NCI-H446 treated with DMSO at 0.1 percent for 48 hours (cell line): ENCODE data around the gene CRMP1.

Experiments
- DNase-seq: peaks from one replicate; lab custom pipeline; 2025; lab: John Stamatoyannopoulos, UW

CRMP1 gene

DNA sequence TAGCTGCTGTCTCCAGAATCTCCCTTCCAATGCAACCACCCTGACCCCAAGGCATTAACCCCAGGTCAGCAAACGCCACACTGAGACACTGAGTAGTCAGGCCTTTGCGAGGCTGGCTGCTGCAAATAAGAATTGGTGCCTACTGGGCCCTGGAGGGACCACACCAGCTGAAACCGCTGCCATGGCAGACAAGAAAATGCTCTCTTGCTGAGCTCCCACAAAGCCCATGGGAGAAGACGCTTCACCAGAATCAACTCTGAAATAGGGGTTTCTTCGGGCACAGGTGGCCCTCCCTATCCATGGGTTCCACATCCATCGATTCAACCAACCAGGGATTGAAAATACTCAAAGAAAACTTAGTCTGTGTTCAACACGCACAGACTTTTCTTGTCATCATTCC lies 26.7 kb upstream of the CRMP1 start:
- DNase-seq = no peak

GRCh38 chr4:5919044-5919443 lies 26.2 kb upstream of the CRMP1 start:
- no peak for DNase-seq

DNA sequence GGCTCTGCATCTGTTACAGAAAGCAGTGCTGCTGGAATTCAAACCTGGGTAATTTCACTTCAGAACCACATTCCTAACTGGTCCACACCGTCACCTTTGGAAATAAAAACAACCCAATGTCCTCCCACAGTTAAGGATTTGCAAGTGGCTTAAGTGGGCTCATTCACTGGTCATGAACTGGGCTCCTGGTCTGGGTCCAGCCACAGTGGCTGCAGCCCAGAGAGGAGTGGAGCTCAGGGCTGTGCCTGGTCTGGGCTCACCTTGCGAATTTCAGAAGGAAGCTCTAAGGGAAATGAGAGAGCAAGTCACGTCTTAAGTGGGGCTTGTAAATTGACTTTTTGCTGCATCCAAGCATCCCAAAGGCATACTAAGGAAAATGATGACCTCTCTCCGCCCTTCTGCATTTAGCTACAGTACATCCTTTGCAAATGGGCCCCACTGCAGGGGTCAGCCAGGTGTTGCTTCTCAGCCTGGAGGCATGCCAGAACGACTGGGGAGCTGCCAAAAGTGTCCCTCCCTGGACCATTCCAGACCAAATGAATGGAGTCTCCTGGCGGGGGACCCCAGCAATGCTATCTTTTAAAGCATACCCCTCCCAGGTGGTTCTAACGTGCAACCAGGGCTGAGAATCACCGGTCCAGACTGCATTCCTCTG lies 25.6 kb upstream of the CRMP1 start:
- DNase-seq = no peak

- no peak for DNase-seq
Observed at GRCh38 chr4:5917672-5918071, 24.8 kb upstream of the CRMP1 start.

DNA sequence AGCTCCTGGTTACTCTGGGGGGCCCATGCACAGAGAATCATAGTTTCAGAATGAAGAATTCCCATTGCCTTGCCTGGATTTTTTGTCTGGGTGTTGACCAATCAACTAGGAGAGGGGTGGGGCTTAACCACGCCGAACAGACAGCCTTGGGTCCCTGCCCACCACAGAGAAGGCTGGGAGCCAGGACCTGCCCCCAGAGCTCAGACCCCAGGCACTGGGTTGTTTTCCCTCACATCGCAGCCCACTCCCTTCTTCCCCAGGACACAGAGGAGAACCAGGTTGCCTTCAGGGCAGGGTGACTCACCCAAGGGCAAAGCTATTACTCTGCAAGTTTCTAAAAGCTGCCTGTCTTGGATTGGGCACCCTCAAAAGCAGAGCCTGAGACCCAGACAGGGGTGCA lies 23.3 kb upstream of the CRMP1 start:
- DNase-seq = no peak

GRCh38 chr4:5913454-5913853 lies 20.6 kb upstream of the CRMP1 start:
- DNase-seq = no peak

- peak; percentile 72 for DNase-seq
Observed at GRCh38 chr4:5912614-5913019, 19.7 kb upstream of the CRMP1 start.

- DNase-seq = no peak
Observed at GRCh38 chr4:5908876-5909427, 16.1 kb upstream of the CRMP1 start.

- DNase-seq = no peak
Observed at GRCh38 chr4:5906191-5906590, 13.3 kb upstream of the CRMP1 start.

DNA sequence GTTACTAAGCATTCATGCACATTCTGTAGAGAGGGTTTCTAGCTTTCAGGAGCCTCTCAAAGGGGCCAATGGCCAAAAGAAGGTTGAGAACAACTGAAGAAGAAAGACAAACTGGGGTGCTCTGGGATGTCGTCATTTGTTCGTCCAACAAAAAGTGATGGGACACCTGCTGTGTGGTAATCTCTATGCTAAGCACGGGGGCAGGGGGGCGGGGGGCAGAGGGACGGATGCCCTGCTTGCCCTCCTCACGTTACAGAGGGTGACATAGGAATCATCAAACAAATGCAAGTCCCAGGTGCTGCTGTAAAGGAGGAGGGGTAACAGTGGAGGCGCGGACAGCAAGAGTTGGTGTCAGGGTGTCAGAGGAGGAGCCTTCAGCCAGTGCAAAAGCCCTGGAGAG lies 12.8 kb upstream of the CRMP1 start:
- no peak for DNase-seq

DNA sequence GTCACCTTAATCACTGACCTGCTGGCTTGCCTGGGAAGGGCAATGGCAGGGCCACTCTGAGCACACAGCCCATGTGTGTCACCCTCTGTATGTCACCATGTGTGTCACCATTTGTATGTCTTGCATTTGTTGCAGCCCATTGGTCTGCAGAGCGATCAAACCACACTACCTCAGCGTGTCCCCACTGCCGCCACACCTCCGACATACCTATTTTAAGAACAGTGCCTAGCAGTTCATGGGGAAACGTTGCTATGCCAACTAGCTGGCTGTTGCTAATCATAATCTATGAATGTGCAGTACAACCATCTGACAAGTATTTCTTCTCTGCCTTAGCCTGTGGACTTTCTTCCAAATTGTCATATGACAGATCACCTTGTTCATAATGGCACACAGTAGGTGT lies 8.0 kb upstream of the CRMP1 start:
- no peak for DNase-seq

DNA sequence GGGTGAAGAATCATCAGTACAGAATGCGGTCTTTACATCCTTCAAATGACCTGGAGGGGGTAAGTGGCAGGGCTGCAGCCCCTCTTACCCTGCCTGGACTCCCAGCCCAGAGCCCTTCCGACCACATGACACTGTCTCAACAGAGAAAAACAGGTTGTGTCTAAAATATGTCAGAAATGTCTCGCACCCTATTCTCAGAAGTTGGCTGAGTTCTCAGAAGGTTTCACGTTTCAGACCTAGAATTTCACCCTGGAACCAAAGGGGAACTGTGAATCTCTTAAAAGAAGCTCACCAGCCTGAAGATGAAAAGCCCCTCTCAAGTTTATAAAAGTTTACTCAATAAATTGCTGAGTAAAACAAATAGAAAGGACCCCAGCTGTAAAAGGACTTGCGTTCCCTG lies 7.0 kb upstream of the CRMP1 start:
- no peak for DNase-seq

DNA sequence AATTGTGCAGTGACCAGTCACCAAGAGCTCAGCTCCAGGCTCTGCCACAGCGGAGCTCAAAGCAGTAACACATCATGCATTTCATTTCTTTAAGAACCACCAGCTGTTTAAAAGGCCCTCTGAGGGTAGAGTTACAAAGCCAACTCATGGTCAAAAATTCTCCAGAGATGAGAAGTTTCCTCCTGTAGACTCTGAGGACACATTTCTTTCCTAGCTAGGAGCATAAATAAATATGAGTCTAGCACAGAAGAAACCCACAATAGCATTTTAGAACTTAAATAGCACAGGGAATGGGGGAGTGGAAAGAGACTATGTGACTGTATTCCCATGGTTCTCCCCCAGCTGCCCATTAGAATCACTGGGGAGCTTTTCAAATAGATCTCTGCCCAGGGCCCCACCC lies 6.5 kb upstream of the CRMP1 start:
- no peak for DNase-seq

DNA sequence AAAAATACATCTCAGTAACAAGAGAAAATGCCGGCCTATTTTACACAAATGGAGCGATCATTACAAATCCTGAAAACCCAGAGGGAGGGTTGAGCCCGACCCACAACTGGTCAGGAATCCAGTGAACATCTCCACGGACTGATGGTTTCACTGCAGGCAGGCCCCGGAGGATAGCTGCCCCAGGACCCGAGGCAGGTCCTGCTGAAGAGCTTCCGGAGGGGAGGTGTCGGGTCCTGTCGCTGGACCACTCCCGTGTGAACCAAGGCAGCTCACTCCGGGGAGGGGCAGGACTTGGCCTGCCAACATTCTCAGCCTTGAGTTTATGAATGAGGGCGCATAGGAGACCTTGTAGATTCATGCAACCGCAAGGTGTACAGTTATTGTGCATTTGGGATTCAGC lies 4.8 kb upstream of the CRMP1 start:
- no peak for DNase-seq

- DNase-seq = no peak
Observed at GRCh38 chr4:5895287-5895686, 2.4 kb upstream of the CRMP1 start.

DNA sequence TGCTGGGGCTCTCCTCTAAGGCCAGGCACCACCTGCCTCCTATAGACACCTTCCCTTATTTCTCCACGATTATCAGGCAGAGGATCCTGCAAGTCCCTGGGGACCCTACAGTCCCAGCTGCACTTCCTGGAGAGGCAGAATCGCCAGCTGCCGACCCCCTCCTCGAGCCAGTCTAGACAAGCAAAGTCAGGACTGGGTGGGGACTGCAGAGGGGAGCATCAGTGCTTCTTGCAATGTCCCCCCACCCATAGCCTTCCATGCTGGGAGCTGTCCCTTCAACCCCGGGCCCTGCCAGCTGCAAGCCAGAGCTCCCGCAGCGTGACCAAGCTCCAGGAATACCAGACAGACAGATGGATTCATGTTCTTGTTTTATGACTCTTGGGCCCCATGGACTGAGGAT lies 1.4 kb upstream of the CRMP1 start:
- DNase-seq = no peak

DNA sequence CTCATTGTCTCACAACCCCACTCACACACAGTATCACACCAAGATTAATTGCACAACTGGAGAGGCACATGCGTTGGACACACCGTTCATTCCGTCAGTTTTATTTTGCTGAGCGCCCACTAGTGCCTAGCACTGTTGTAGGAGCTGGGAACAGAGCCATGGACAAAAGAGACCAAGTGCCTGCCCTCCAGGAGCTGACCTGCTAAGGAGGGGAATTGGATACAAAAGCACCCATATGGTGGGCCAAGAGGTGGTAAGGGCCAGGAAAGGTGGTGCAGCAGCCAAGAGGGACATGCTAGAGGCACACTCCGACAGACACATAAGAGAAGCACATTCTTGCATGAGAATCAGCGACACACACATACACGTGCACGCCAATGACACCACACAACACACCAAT lies 705 bp upstream of the CRMP1 start:
- DNase-seq = no peak

DNA sequence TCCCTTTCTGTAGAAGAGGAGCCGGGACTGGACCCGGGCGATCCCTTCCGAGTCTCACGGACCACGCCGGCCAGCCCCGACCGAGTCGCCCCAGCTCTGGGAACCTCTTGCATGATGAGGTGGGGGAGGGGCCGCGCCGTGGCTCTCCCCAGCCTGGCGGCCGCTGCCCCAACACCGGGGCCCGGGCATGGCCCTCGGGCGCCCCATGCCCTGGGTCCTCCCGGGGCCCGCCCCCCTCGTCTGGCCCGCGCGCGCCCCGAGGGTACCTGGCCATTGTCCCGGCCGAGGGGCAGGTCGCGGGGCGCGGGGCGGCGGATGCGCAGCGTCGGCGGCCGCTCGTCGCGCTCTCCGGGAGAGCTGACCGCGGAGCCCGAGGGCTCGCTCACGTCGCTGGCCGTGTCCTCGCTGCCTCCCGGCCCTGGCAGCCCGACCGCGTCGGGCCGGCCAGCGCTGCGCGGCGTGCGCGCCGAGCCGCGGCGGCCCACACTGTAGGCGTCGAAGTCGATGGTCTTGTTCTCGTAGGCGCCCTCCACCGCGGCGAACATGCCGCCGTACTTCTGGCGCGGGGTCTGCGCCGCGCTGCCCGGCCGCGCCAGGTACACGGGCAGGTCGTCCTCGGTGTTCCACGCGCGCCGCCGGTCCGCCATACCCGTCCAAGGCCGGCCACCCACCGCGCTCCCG lies 423 bp downstream of the CRMP1 start:
- no peak for DNase-seq

- no peak for DNase-seq
Observed at GRCh38 chr4:5891563-5892322, 1.1 kb downstream of the CRMP1 start.

- peak; percentile 72 for DNase-seq
Observed at GRCh38 chr4:5890063-5890727, 2.7 kb downstream of the CRMP1 start.

DNA sequence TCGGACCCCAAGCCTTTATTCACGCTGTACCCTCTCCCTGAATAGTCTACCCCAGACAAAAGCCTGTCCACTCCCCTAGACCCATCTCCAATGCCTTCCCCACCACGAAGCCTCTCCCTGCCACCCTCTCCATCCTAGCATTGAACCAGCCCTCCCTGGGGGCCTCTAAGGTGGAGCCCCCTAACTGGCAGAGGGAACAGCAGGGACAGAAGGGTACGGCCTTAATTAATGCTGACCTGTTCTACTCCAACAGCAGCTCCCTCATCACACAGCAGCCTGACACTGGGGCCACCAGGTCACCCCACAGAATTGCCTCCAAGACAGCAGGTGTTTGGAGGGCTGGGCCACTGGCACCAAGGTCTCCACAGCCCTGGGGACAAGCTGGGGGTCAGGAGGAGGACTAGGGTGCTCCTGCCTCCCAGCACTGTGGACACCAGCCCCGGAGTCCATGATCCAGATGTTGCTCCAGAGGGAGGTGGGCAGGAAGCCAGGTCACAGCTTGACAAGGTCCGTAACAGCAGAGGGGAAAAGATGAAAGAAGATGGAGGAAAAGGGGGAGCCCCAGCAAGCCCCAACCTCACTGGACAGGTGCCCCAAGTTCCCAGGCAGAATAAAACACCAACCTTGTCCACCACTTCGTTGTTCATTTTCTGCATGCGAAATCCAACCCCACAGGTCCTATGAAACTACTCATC lies 3.7 kb downstream of the CRMP1 start:
- no peak for DNase-seq
